B cell (primary cell): ENCODE measurements around the gene TFCP2. TPM values are rescaled to one million over a fixed set of nuclear protein-coding genes. Genes with fewer than 3 reads are reported as not detected.
A peak's percentile ranks its signal among the peaks of the same experiment; 100 is the strongest.

Source experiments
- ATAC-seq: fragments of 200-7000 bp; cut with Tn5 transposase; one replicate; pipeline ENCODE4 v1.10.0; 2021; ENCODE audit warnings: low read depth, mild to moderate bottlenecking, moderate number of reproducible peaks, moderate library complexity
- CTCF ChIA-PET: fragments of 350-600 bp; sonication (Branson Sonifier 250); formaldehyde crosslinking; loops from one replicate; lab custom pipeline; 2021; ENCODE audit warnings: antibody characterized with exemption, inconsistent platforms; lab: Charles Lee
- POLR2A ChIA-PET: fragments of 350-600 bp; sonication (Branson Sonifier 250); formaldehyde crosslinking; loops from one replicate; lab custom pipeline; 2021; ENCODE audit warnings: antibody characterized with exemption; lab: Charles Lee
- DNase-seq: peaks from one replicate; pipeline ENCODE4 v3.0.0; 2013
- H2AFZ ChIP-seq: 2 replicates; pipeline ENCODE4 v1.6.1; 2012; ENCODE audit warnings: mild to moderate bottlenecking, low read depth, low read length; ENCODE audit not compliant: insufficient read depth, poor library complexity, severe bottlenecking
- H3K27ac ChIP-seq, 2 donors: 1 replicate in 1 of 2; 2 replicates in 1 of 2; pipeline ENCODE4 v1.5.1; 2012 to 2013; ENCODE audit warnings: low read length in 2 of 2, mild to moderate bottlenecking in 2 of 2, moderate library complexity in 1 of 2
- H3K27me3 ChIP-seq, 4 experiments: fragments of 200-600 bp in 1 of 4; sonication (generic) in 1 of 4; replicated peaks in 1 of 4; 1 replicate in 2 of 4; 2 replicates in 2 of 4; pipeline versions ENCODE4 v1.6.1 to v1.7.0; 2013 to 2016; ENCODE audit warnings: low read length in 3 of 4, mild to moderate bottlenecking in 2 of 4, mixed read lengths in 1 of 4, moderate library complexity in 1 of 4; ENCODE audit not compliant: insufficient read depth in 4 of 4, control insufficient read depth in 3 of 4; ENCODE audit errors: control extremely low read depth in 1 of 4
- H3K36me3 ChIP-seq, 2 experiments: replicated peaks in 1 of 2; 1 replicate in 1 of 2; 2 replicates in 1 of 2; pipeline versions ENCODE4 v1.6.1 to v1.7.1; 2013; ENCODE audit warnings: low read length in 1 of 2; ENCODE audit not compliant: insufficient read depth in 2 of 2, control insufficient read depth in 1 of 2; ENCODE audit errors: control extremely low read depth in 1 of 2, extremely low read depth in 1 of 2
- H3K4me1 ChIP-seq, 2 donors: fragments of 200-600 bp in 1 of 2; sonication (generic) in 1 of 2; 1 replicate in 1 of 2; 2 replicates in 1 of 2; pipeline versions ENCODE4 v1.5.1 to v1.6.1; 2013 to 2017; ENCODE audit warnings: low read length in 2 of 2; ENCODE audit not compliant: control insufficient read depth in 2 of 2, insufficient read depth in 2 of 2
- H3K4me2 ChIP-seq: replicated peaks from 2 replicates; pipeline ENCODE3; 2012; ENCODE audit warnings: mild to moderate bottlenecking, low read depth, low read length; ENCODE audit not compliant: poor library complexity, severe bottlenecking
- H3K4me3 ChIP-seq, 5 experiments: fragments of 200-600 bp in 1 of 5; sonication (generic) in 1 of 5; 1 replicate in 3 of 5; 2 replicates in 2 of 5; pipeline versions ENCODE4 v1.5.1 to v1.7.0; 2011 to 2016; ENCODE audit warnings: low read length in 4 of 5, mild to moderate bottlenecking in 4 of 5, low read depth in 2 of 5, control low read depth in 1 of 5, moderate library complexity in 1 of 5; ENCODE audit not compliant: insufficient read depth in 1 of 5; ENCODE audit errors: control extremely low read depth in 1 of 5, extremely low read depth in 1 of 5
- H3K79me2 ChIP-seq: fragments of 200-600 bp; sonication (generic); one replicate; pipeline ENCODE4 v1.6.0; 2016; ENCODE audit warnings: low read length; ENCODE audit not compliant: control insufficient read depth, insufficient read depth
- H3K9ac ChIP-seq: fragments of 200-600 bp; sonication (generic); 2 replicates; pipeline ENCODE4 v1.6.1; 2017; ENCODE audit warnings: mild to moderate bottlenecking, low read length, moderate library complexity
- H3K9me3 ChIP-seq, 3 donors: one replicate each; pipeline versions ENCODE4 v1.6.1 to v1.7.1; 2013; ENCODE audit warnings: low read length in 2 of 3; ENCODE audit not compliant: control insufficient read depth in 2 of 3, insufficient read depth in 1 of 3; ENCODE audit errors: control extremely low read depth in 1 of 3
- H4K20me1 ChIP-seq: 2 replicates; pipeline ENCODE4 v1.6.0; 2012; ENCODE audit warnings: mild to moderate bottlenecking, low read length; ENCODE audit not compliant: insufficient read depth, control insufficient read depth, poor library complexity, severe bottlenecking
- H3K27ac Mint-ChIP-seq: one replicate; pipeline ENCODE4 v1.8.0; 2021; ENCODE audit warnings: mixed read lengths
- H3K27me3 Mint-ChIP-seq: one replicate; pipeline ENCODE4 v1.8.0; 2021; ENCODE audit warnings: mixed read lengths
- H3K4me1 Mint-ChIP-seq: one replicate; pipeline ENCODE4 v1.8.0; 2021; ENCODE audit warnings: mixed read lengths
- H3K4me3 Mint-ChIP-seq: one replicate; pipeline ENCODE4 v1.8.0; 2021; ENCODE audit warnings: mixed read lengths
- H3K9me3 Mint-ChIP-seq: one replicate; pipeline ENCODE4 v1.8.0; 2022; ENCODE audit warnings: mixed read lengths; ENCODE audit not compliant: insufficient read depth
- EZH2 ChIP-seq: IDR thresholded peaks from 2 replicates; pipeline ENCODE4 v1.6.1; 2012; ENCODE audit warnings: borderline replicate concordance, low read depth, mild to moderate bottlenecking, moderate library complexity, low read length; ENCODE audit not compliant: insufficient read depth, poor library complexity, severe bottlenecking
- WGBS: methylation state at CpG from one replicate; pipeline ENCODE4 v1.1.5; 2013; ENCODE audit warnings: missing lambda C conversion rate; ENCODE audit not compliant: insufficient coverage; 5-methylcytosine and 5-hydroxymethylcytosine counted together
- intact Hi-C: fragments of 100-400 bp; cut with micrococcal nuclease; formaldehyde crosslinking; loops from one replicate; pipeline ENCODE4 v1.10.0; 2022
- polyA plus RNA-seq: library from polyadenylated mRNA; depleted of rRNA; stranded (reverse); fragments of >200 nt; gene quantifications from 2 replicates; pipeline ENCODE4 v1.2.3, GENCODE V29; 2012
- total RNA-seq, 2 donors: library from RNA; stranded (reverse); fragments of 120-200 nt in 1 of 2; gene quantifications; 1 replicate in 1 of 2; 2 replicates in 1 of 2; pipeline versions ENCODE4 v1.2.3 to v1.2.4, GENCODE V29; 2013 to 2022
- TF ChIP-seq, protein P1 (sequence below): fragments of 200-600 bp; IDR thresholded peaks from one replicate; pipeline ENCODE4 v1.8.0; 2022; ENCODE audit warnings: antibody characterized with exemption, mild to moderate bottlenecking

The TFCP2 gene
- total and polyA plus RNA-seq, 2 donors (not counting 1 experiment from before 2014, with no cell fraction given): 12.1 to 38.8 TPM

DNA sequence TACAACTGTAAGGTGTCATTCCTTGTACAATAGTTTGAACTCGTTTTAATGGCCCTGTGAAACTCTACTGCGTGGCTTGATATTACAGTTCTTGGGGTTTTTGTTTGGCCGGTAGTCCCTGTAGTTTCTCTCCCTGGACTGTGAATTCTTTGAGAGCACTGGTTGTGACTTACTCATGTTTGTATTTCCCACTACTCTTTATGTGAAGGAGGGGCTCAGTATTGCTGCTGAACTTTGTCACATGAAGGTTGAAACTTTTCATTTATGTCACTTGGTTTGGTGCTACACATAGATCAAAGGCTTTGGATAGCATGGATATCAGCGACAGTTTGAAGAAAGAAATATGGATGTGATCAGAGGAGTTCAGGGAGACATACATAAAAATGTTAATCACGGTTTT is 46.4 kb upstream of the TFCP2 start:
- H3K4me1 ChIP-seq: peaks cover 6 to 18% of the 10 kb centered on the region in 2 donors
- H3K27me3 ChIP-seq: no peaks in the 10 kb centered on the region
- H3K27ac ChIP-seq: no peak overlapping the region
- DNase-seq (no peak), ATAC-seq (no peak)
- H4K20me1 ChIP-seq: no peaks in the 10 kb centered on the region
- H3K4me3 Mint-ChIP-seq: peak overlapping the region; percentile 95
- intact Hi-C loops: loop anchor here (2.0 to 5.0 kb wide), 4 partner anchors 105 to 1788 kb away; partner anchors contain the start of genes BIN2 and EIF4B
- H3K36me3 ChIP-seq: no peaks in the 10 kb centered on the region
- ChIA-PET CTCF (interaction anchor here (1.2 to 2.4 kb wide), 2 partner anchors 22 to 122 kb away, joined by 5 to 18 read pairs; no protein-coding TSS in a partner anchor), POLR2A (interaction anchor here (1.6 to 2.5 kb wide), 2 partner anchors 9 to 19 kb away, joined by 5 to 70 read pairs; partner anchors contain the start of gene DAZAP2)
- 94% methylated on average over 3 of the region's 5 CpGs for WGBS
- no peak overlapping the region for H3K4me3 ChIP-seq
- no peak overlapping the region for H3K9ac ChIP-seq
- H3K4me2 ChIP-seq: peak overlapping the region; percentile 96
- no peaks in the 10 kb centered on the region for H3K9me3 Mint-ChIP-seq
- H3K9me3 ChIP-seq: no peaks in the 10 kb centered on the region
- H3K79me2 ChIP-seq: peaks cover 3% of the 10 kb centered on the region
- H3K27ac Mint-ChIP-seq: peak overlapping the region; percentile 83
- no peaks in the 10 kb centered on the region for H3K27me3 Mint-ChIP-seq
- no peak for TF ChIP-seq EZH2
- TF ChIP-seq, protein P1, sequence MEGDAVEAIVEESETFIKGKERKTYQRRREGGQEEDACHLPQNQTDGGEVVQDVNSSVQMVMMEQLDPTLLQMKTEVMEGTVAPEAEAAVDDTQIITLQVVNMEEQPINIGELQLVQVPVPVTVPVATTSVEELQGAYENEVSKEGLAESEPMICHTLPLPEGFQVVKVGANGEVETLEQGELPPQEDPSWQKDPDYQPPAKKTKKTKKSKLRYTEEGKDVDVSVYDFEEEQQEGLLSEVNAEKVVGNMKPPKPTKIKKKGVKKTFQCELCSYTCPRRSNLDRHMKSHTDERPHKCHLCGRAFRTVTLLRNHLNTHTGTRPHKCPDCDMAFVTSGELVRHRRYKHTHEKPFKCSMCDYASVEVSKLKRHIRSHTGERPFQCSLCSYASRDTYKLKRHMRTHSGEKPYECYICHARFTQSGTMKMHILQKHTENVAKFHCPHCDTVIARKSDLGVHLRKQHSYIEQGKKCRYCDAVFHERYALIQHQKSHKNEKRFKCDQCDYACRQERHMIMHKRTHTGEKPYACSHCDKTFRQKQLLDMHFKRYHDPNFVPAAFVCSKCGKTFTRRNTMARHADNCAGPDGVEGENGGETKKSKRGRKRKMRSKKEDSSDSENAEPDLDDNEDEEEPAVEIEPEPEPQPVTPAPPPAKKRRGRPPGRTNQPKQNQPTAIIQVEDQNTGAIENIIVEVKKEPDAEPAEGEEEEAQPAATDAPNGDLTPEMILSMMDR: no peak
- H3K4me1 Mint-ChIP-seq: peaks cover 19% of the 10 kb centered on the region
- H2AFZ ChIP-seq: no peak overlapping the region

DNA sequence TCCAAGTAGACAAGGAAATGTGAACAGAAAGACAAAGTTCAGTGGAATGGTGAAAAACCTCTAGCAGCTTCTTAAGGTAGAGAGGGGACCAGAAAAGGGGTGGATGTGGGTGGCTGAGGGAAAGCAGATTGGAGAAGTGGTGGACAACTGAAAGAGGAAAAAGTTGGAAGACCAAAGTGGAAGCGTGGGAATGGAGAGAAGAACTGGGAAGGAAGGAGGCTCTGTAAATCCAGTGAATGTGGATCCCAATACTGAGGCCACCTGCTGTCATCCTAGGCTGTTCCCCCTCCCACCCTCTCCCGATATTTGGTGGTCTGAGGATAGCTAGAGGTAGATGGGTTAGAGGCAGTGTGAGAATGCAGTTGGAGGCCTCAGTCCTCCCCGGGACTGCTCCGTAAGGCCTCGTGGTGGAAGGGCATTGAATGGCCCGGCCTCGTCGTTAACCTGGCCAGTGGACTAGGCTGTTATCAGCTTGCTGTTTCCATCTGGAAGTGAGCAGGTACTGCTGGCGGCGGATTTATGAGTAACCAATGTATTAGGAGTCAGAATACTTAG is 45.7 kb upstream of the TFCP2 start:
- CTCF ChIA-PET: interaction anchor here (0.8 to 2.4 kb wide), 11 partner anchors 12 to 172 kb away, joined by 3 to 20 read pairs (median 5); partner anchors contain the start of genes CSRNP2 and DAZAP2
- intact Hi-C loops: loop anchor here (1.0 to 5.0 kb wide), 8 partner anchors 20 to 1789 kb away; partner anchors contain the start of genes BIN2, CSRNP2, DAZAP2 and EIF4B
- ATAC-seq: no peak
- no peaks in the 10 kb centered on the region for H4K20me1 ChIP-seq
- Mint-ChIP-seq H3K27ac (peak overlapping the region; percentile 96), H3K4me3 (peak overlapping the region; percentile 95), H3K27me3 (no peaks in the 10 kb centered on the region), H3K4me1 (peaks cover 19% of the 10 kb centered on the region), H3K9me3 (no peaks in the 10 kb centered on the region)
- peaks cover 3% of the 10 kb centered on the region for H3K79me2 ChIP-seq
- no peaks in the 10 kb centered on the region for H3K36me3 ChIP-seq
- H3K9me3 ChIP-seq: no peaks in the 10 kb centered on the region
- peak overlapping the region; percentile 85 to 93 for H3K27ac ChIP-seq
- TF ChIP-seq, protein P1: no peak
- TF ChIP-seq EZH2: no peak
- POLR2A ChIA-PET: interaction anchor here (0.5 to 2.5 kb wide), 12 partner anchors 10 to 454 kb away, joined by 3 to 70 read pairs (median 5); partner anchors contain the start of genes CSRNP2, DAZAP2, SLC11A2 and TFCP2
- peak overlapping the region; percentile 96 for H3K4me2 ChIP-seq
- 76% methylated on average over 7 of the region's 10 CpGs for WGBS
- H3K4me3 ChIP-seq: peak overlapping the region; percentile 68 to 86 (median 71)
- H3K4me1 ChIP-seq: peaks cover 6 to 18% of the 10 kb centered on the region in 2 donors
- no peak for DNase-seq
- no peaks in the 10 kb centered on the region for H3K27me3 ChIP-seq
- H2AFZ ChIP-seq: peak overlapping the region; percentile 84
- peak overlapping the region; percentile 82 for H3K9ac ChIP-seq
